ENCODE results near the gene CNGA1.

- TF ChIP-seq POLR2A (IDR thresholded peaks at IDR 0.05) (no peak), CTCF (IDR thresholded peaks at IDR 0.05) (no peak)
Observed at GRCh38 chr4:48021100-48021499, 4.6 kb upstream of the CNGA1 start.

Measured in heart left ventricle (tissue), 13 donors.